GM12878 (cell line): ENCODE results near the gene PPP2R1B. TPM values are rescaled to one million over a fixed set of nuclear protein-coding genes. Genes with fewer than 3 reads are reported as not detected.

ENCODE experiments used
- ATAC-seq: fragments of 200-7000 bp; cut with Tn5 transposase; 3 replicates; pipeline ENCODE4 v1.9.1; 2020; ENCODE audit warnings: mild to moderate bottlenecking, moderate library complexity
- BruUV-seq: library from RNA; stranded (reverse); fragments of 400-500 nt; replicated peaks from 2 replicates; lab custom pipeline; 2021; lab: Mats Ljungman, UMichigan
- CTCF ChIA-PET: fragments of 300-600 bp; sonication (Branson Sonifier 250); formaldehyde crosslinking; extraction: SDS; loops from one replicate; lab custom pipeline; 2021; ENCODE audit warnings: inconsistent platforms; lab: Yijun Ruan, JAX
- POLR2A ChIA-PET: fragments of 350-600 bp; formaldehyde crosslinking; extraction: SDS; loops from one replicate; lab custom pipeline; 2021; ENCODE audit warnings: inconsistent platforms; lab: Charles Lee
- RAD21 ChIA-PET: fragments of 300-600 bp; sonication (Branson Sonifier 250); formaldehyde crosslinking; loops from one replicate; lab custom pipeline; 2023; ENCODE audit warnings: antibody characterized with exemption; ENCODE audit not compliant: unreplicated experiment; lab: Charles Lee
- SMC1A ChIA-PET: fragments of 300-600 bp; sonication (Branson Sonifier 250); formaldehyde crosslinking; loops from one replicate; lab custom pipeline; 2023; ENCODE audit not compliant: unreplicated experiment, uncharacterized antibody; lab: Charles Lee
- DNase-seq: peaks from one replicate; pipeline ENCODE4 v3.0.0-alpha.2; 2011; ENCODE audit warnings: low read depth, low spot score
- FAIRE-seq: peaks from 3 replicates; lab custom pipeline; 2011; peaks lifted over from hg19 to GRCh38; lab: Jason Lieb, UNC
- H2AFZ ChIP-seq: 2 replicates; pipeline ENCODE4 v1.6.0; 2011; ENCODE audit warnings: low read depth, low read length, control low read depth; ENCODE audit not compliant: control insufficient read depth
- H3K27ac ChIP-seq: 2 replicates; pipeline ENCODE4 v1.5.1; 2011; ENCODE audit warnings: control low read depth; ENCODE audit not compliant: control insufficient read depth, insufficient read depth
- H3K27me3 ChIP-seq, 2 experiments: replicated peaks in 1 of 2; 2 replicates each; pipeline versions ENCODE4 v1.6.0 to v1.6.1; 2011; ENCODE audit warnings: low read length in 1 of 2; ENCODE audit not compliant: control insufficient read depth in 2 of 2, insufficient read depth in 2 of 2
- H3K36me3 ChIP-seq, 2 experiments: 2 replicates each; pipeline ENCODE4 v1.5.1; 2011; ENCODE audit warnings: low read length in 1 of 2; ENCODE audit not compliant: control insufficient read depth in 2 of 2, insufficient read depth in 2 of 2
- H3K4me1 ChIP-seq: 2 replicates; pipeline ENCODE4 v1.6.1; 2011; ENCODE audit warnings: mild to moderate bottlenecking, low read length, moderate library complexity, mixed read lengths; ENCODE audit not compliant: control insufficient read depth, insufficient read depth
- H3K4me2 ChIP-seq: 2 replicates; pipeline ENCODE4 v1.6.0; 2011; ENCODE audit warnings: control low read depth; ENCODE audit not compliant: control insufficient read depth, insufficient read depth
- H3K4me3 ChIP-seq: fragments of 200-600 bp; sonication (generic); 2 replicates; pipeline ENCODE4 v1.5.1; 2016
- H3K79me2 ChIP-seq: 2 replicates; pipeline ENCODE4 v1.6.0; 2011; ENCODE audit warnings: low read length; ENCODE audit not compliant: control insufficient read depth, insufficient read depth
- H3K9ac ChIP-seq: 2 replicates; pipeline ENCODE4 v1.8.0; 2011; ENCODE audit warnings: low read length, control low read depth, mixed read lengths; ENCODE audit not compliant: control insufficient read depth, insufficient read depth
- H3K9me3 ChIP-seq: replicated peaks from 3 replicates; pipeline ENCODE4 v1.5.1; 2011; ENCODE audit warnings: mild to moderate bottlenecking, low read length; ENCODE audit not compliant: control insufficient read depth, insufficient read depth
- H4K20me1 ChIP-seq: 2 replicates; pipeline ENCODE4 v1.6.0; 2011; ENCODE audit not compliant: control insufficient read depth, insufficient read depth
- BHLHE40 ChIP-seq, 2 experiments: fragments of 450-650 bp in 1 of 2; IDR thresholded peaks; 2 replicates each; pipeline ENCODE4 v1.6.1; 2011 to 2017; ENCODE audit warnings: low read depth in 2 of 2, borderline replicate concordance in 1 of 2, improper control_type of control experiment in 1 of 2, low read length in 1 of 2, mild to moderate bottlenecking in 1 of 2
- ETV6 ChIP-seq, 2 experiments: fragments of 450-650 bp in 1 of 2; IDR thresholded peaks in 1 of 2; conservative IDR thresholded peaks in 1 of 2; 2 replicates each; pipeline ENCODE4 v1.6.1; 2014; ENCODE audit warnings: antibody characterized with exemption in 1 of 2, borderline replicate concordance in 1 of 2, low read depth in 1 of 2, mild to moderate bottlenecking in 1 of 2, moderate library complexity in 1 of 2
- FOXK2 ChIP-seq: fragments of 450-650 bp; IDR thresholded peaks from 2 replicates; pipeline ENCODE4 v1.6.1; 2017; ENCODE audit warnings: mild to moderate bottlenecking, moderate library complexity
- GABPA ChIP-seq: IDR thresholded peaks from 2 replicates; pipeline ENCODE4 v1.6.1; 2014; ENCODE audit warnings: antibody characterized with exemption, low read depth, mild to moderate bottlenecking, inconsistent platforms
- HDAC2 ChIP-seq: fragments of 200-600 bp; sonication (generic); IDR thresholded peaks from 2 replicates; pipeline ENCODE4 v1.6.1; 2017
- HDAC6 ChIP-seq: fragments of 200-600 bp; sonication (generic); IDR thresholded peaks from one replicate; pipeline ENCODE4 v1.8.0; 2017; ENCODE audit warnings: antibody characterized with exemption; ENCODE audit not compliant: unreplicated experiment
- IKZF2 ChIP-seq, 2 experiments: fragments of 450-650 bp; IDR thresholded peaks; 2 replicates each; pipeline ENCODE4 v1.6.1; 2017; ENCODE audit warnings: mild to moderate bottlenecking in 2 of 2, moderate library complexity in 2 of 2
- IRF3 ChIP-seq: fragments of 450-650 bp; IDR thresholded peaks from 2 replicates; pipeline ENCODE4 v1.6.1; 2014; ENCODE audit warnings: mild to moderate bottlenecking
- NFIC ChIP-seq: IDR thresholded peaks from 2 replicates; pipeline ENCODE4 v1.6.1; 2012; ENCODE audit warnings: low read depth, mild to moderate bottlenecking, inconsistent platforms, low read length, moderate library complexity
- NR2C2 ChIP-seq: IDR thresholded peaks from 2 replicates; pipeline ENCODE4 v1.6.1; 2011; ENCODE audit warnings: borderline replicate concordance, low read depth; ENCODE audit not compliant: control insufficient read depth, insufficient read length
- YBX1 ChIP-seq: fragments of 450-650 bp; IDR thresholded peaks from 2 replicates; pipeline ENCODE4 v1.6.1; 2016; ENCODE audit warnings: antibody characterized with exemption
- WGBS: methylation state at CpG from one replicate; pipeline ENCODE4 v1.1.6; 2016; ENCODE audit warnings: low lambda C conversion rate; ENCODE audit not compliant: insufficient replicate concordance, insufficient coverage; ENCODE audit errors: missing lambda C conversion rate; 5-methylcytosine and 5-hydroxymethylcytosine counted together
- in situ Hi-C: fragments of 300-500 bp; cut with MboI; formaldehyde crosslinking; loops from 9 replicates; pipeline ENCODE4 v1.14.3; 2018; ENCODE audit warnings: mixed read lengths
- intact Hi-C: fragments of 100-400 bp; cut with micrococcal nuclease; formaldehyde crosslinking; loops from one replicate; pipeline ENCODE4 v1.14.2; 2022; ENCODE audit not compliant: unreplicated experiment
- polyA plus RNA-seq, 11 experiments: library from polyadenylated mRNA; depleted of rRNA in 4 of 11; unstranded in 6 of 11; stranded (reverse) in 5 of 11; fragments of >200 nt; fragmentation: Nextera tagmentation in 4 of 11; fragmentation: Illumina TruSeq in 1 of 11; extraction: Ambion mirVana in 4 of 11; extraction: Trizol in 1 of 11; gene quantifications; 1 replicate in 1 of 11; 2 replicates in 10 of 11; pipeline versions ENCODE4 v1.2.1 to v1.2.3, GENCODE V29; 2011 to 2016; ENCODE audit warnings: inconsistent platforms in 2 of 11, missing spikeins in 2 of 11, low read depth in 1 of 11
- total RNA-seq, 4 experiments: library from RNA; depleted of rRNA in 3 of 4; stranded (reverse); fragments of >200 nt in 3 of 4; fragmentation: Illumina TruSeq in 1 of 4; extraction: Trizol in 1 of 4; gene quantifications; 2 replicates each; pipeline versions ENCODE4 v1.2.1 to v1.2.3, GENCODE V29; 2013 to 2021

PPP2R1B gene
- total and polyA plus RNA-seq, 10 of the 15 experiments (the other 5 are each of a cell fraction or from before 2014, with no cell fraction given), result 26.6 to 68.2 (median 35.7) TPM

- RAD21 ChIA-PET, result no interaction called here
- Histone ChIP-seq H3K9ac (no peak overlapping the region), H3K4me1 (no peaks in the 10 kb centered on the region), H3K27me3 (no peaks in the 10 kb centered on the region), H3K79me2 (no peaks in the 10 kb centered on the region), H3K27ac (no peak overlapping the region), H4K20me1 (no peaks in the 10 kb centered on the region; the same call in 1 of the 2 replicates), H2AFZ (no peak overlapping the region), H3K4me3 (no peak overlapping the region), H3K4me2 (no peak overlapping the region), H3K9me3 (no peaks in the 10 kb centered on the region), H3K36me3 (peaks cover 5 to 11% of the 10 kb centered on the region in 2 experiments)
- SMC1A ChIA-PET, result interaction anchor here (0.6 to 1.1 kb wide), 2 partner anchors 16 to 107 kb away, joined by 3 to 4 read pairs; no protein-coding TSS in a partner anchor
- intact Hi-C loops, result no loop called here
- BruUV-seq, result no TSS peak
- CTCF ChIA-PET, result no interaction called here
- TF ChIP-seq NR2C2 (no peak), FOXK2 (no peak), NFIC (no peak), YBX1 (no peak)
- DNase-seq (no peak), ATAC-seq (no peak; the same call in 1 of the 3 replicates), FAIRE-seq (no peak)
- POLR2A ChIA-PET, result interaction anchor here (1.0 to 1.1 kb wide), 2 partner anchors 16 to 37 kb away, joined by 3 to 5 read pairs; no protein-coding TSS in a partner anchor
- in situ Hi-C loops, result no loop called here
- WGBS, result 72% methylated on average over 8 of the region's 8 CpGs
These were observed 31.9 kb downstream of the PPP2R1B start for GRCh38 chr11:111734101-111734953.

GRCh38 chr11:111733611-111734088, 32.5 kb downstream of the PPP2R1B start:
- Histone ChIP-seq H3K4me3 (no peak overlapping the region), H4K20me1 (no peaks in the 10 kb centered on the region; the same call in 1 of the 2 replicates), H3K4me2 (no peak overlapping the region), H3K27ac (no peak overlapping the region), H3K79me2 (no peaks in the 10 kb centered on the region), H3K4me1 (no peaks in the 10 kb centered on the region), H2AFZ (no peak overlapping the region), H3K9ac (no peak overlapping the region), H3K27me3 (no peaks in the 10 kb centered on the region), H3K9me3 (no peaks in the 10 kb centered on the region), H3K36me3 (peaks cover 5 to 11% of the 10 kb centered on the region in 2 experiments)
- ChIA-PET SMC1A (interaction anchor here (1.2 kb wide), 1 partner anchor 43 kb away, joined by 4 read pairs; no protein-coding TSS in a partner anchor), CTCF (interaction anchor here (1.9 to 2.6 kb wide), 2 partner anchors 43 to 129 kb away, joined by 5 to 6 read pairs; no protein-coding TSS in a partner anchor), POLR2A (no interaction called here), RAD21 (no interaction called here)
- in situ Hi-C loops (no loop called here), intact Hi-C loops (no loop called here)
- 80% methylated on average over 9 of the region's 9 CpGs for WGBS
- FAIRE-seq (no peak), DNase-seq (no peak), ATAC-seq (no peak; the same call in 1 of the 3 replicates)
- no TSS peak for BruUV-seq
- TF ChIP-seq IKZF2 (IDR thresholded peaks at IDR 0.05) (no peak), IRF3 (no peak), ETV6 (conservative IDR thresholded peaks at IDR 0.05 in 1 of 2, IDR thresholded peaks at IDR 0.05 in 1 of 2; ENCODE audit: borderline replicate concordance in 1 of 2, low read depth in 1 of 2) (no peak), BHLHE40 (IDR thresholded peaks at IDR 0.05; ENCODE audit: borderline replicate concordance in 1 of 2, low read depth in 2 of 2, low read length in 1 of 2) (no peak), HDAC2 (no peak), HDAC6 (no peak), GABPA (no peak)
